Central memory CD4-positive, alpha-beta T cell (primary cell): ENCODE data around the gene CSPG5.

Experiments
- DNase-seq: peaks from one replicate; pipeline ENCODE4 v3.0.0; 2022

CSPG5 gene

GRCh38 chr3:47536221-47536891 lies 42.3 kb downstream of the CSPG5 start:
- DNase-seq = no peak

- no peak for DNase-seq
These were observed 44.6 kb downstream of the CSPG5 start for GRCh38 chr3:47533996-47534454.

- DNase-seq = no peak
These were observed 45.2 kb downstream of the CSPG5 start for GRCh38 chr3:47533481-47533880.

- no peak for DNase-seq
These were observed 50.5 kb downstream of the CSPG5 start for GRCh38 chr3:47527952-47528725.

- no peak for DNase-seq
These were observed 53.0 kb downstream of the CSPG5 start for GRCh38 chr3:47525617-47526016.

GRCh38 chr3:47523310-47524073 lies 55.2 kb downstream of the CSPG5 start:
- no peak for DNase-seq

GRCh38 chr3:47522082-47522987 lies 56.3 kb downstream of the CSPG5 start:
- peak; percentile 62 for DNase-seq

- no peak for DNase-seq
These were observed 57.9 kb downstream of the CSPG5 start for GRCh38 chr3:47520756-47521155.

- DNase-seq = no peak
These were observed 60.7 kb downstream of the CSPG5 start for GRCh38 chr3:47517937-47518336.

- DNase-seq = no peak
These were observed 62.8 kb downstream of the CSPG5 start for GRCh38 chr3:47515864-47516319.

- no peak for DNase-seq
These were observed 63.6 kb downstream of the CSPG5 start for GRCh38 chr3:47515100-47515499.

GRCh38 chr3:47513125-47513929 lies 65.3 kb downstream of the CSPG5 start, which contains the start of gene ELP6:
ELP6 (minus strand) TSS chr3:47513712; CDS start chr3:47513590, 122 bp downstream.
- peak; percentile 98 for DNase-seq

- DNase-seq = no peak
These were observed 66.1 kb downstream of the CSPG5 start for GRCh38 chr3:47512416-47513124.
